Sigmoid colon (tissue), 7 donors: ENCODE measurements around the gene STK17A. TPM values are rescaled to one million over a fixed set of nuclear protein-coding genes. Genes with fewer than 3 reads are reported as not detected.

ENCODE experiments used
- DNase-seq: peaks from one replicate; pipeline ENCODE4 v3.0.0-alpha.2; 2019
- H3K27ac ChIP-seq, 4 donors: fragments of 200-600 bp; sonication (generic); one replicate each; pipeline ENCODE4 v1.5.1; 2016 to 2019; ENCODE audit warnings: mild to moderate bottlenecking in 1 of 4
- H3K27me3 ChIP-seq, 3 donors: fragments of 200-600 bp; sonication (generic); one replicate each; pipeline ENCODE4 v1.5.1; 2019; ENCODE audit warnings: mild to moderate bottlenecking in 1 of 3
- H3K36me3 ChIP-seq, 4 donors: fragments of 200-600 bp; sonication (generic); one replicate each; pipeline ENCODE4 v1.5.1; 2016 to 2019
- H3K4me1 ChIP-seq, 4 donors: fragments of 200-600 bp; sonication (generic); one replicate each; pipeline ENCODE4 v1.5.1; 2017 to 2019
- H3K4me3 ChIP-seq, 4 donors: fragments of 200-600 bp; sonication (generic); one replicate each; pipeline ENCODE4 v1.5.1; 2017 to 2019; ENCODE audit warnings: mild to moderate bottlenecking in 2 of 4, moderate library complexity in 1 of 4
- H3K9me3 ChIP-seq, 4 donors: fragments of 200-600 bp in 3 of 4; sonication (generic) in 3 of 4; one replicate each; pipeline versions ENCODE4 v1.5.1 to v1.6.1; 2013 to 2019
- CTCF ChIP-seq, 4 experiments: fragments of 450-650 bp in 3 of 4; fragments of 200-600 bp in 1 of 4; IDR thresholded peaks; one replicate each; pipeline ENCODE4 v1.5.1; 2016 to 2019; ENCODE audit warnings: antibody characterized with exemption in 4 of 4, mild to moderate bottlenecking in 3 of 4, moderate library complexity in 2 of 4
- EP300 ChIP-seq, 4 donors: sonication (generic); formaldehyde crosslinking; IDR thresholded peaks; one replicate each; pipeline ENCODE4 v1.6.1; 2017; ENCODE audit warnings: antibody characterized with exemption in 4 of 4
- POLR2A ChIP-seq, 2 donors: fragments of 450-650 bp; IDR thresholded peaks; one replicate each; pipeline ENCODE4 v1.6.1; 2016; ENCODE audit warnings: antibody characterized with exemption in 2 of 2, mild to moderate bottlenecking in 2 of 2, moderate library complexity in 2 of 2
- POLR2AphosphoS5 ChIP-seq, 4 donors: sonication (generic); formaldehyde crosslinking; IDR thresholded peaks; one replicate each; pipeline ENCODE4 v1.6.1; 2017; ENCODE audit warnings: antibody characterized with exemption in 4 of 4
- WGBS, 2 donors: extraction: QIAGEN DNeasy Blood & Tissue Kit; methylation state at CpG; one replicate each; pipeline ENCODE4 v1.1.7; 2013; 5-methylcytosine and 5-hydroxymethylcytosine counted together
- intact Hi-C: fragments of 100-400 bp; cut with DNase I; formaldehyde crosslinking; loops from one replicate; pipeline ENCODE4 v1.15.1; 2023
- polyA plus RNA-seq, 3 donors: library from polyadenylated mRNA; stranded (reverse); fragments of 200-250 nt; gene quantifications; one replicate each; pipeline ENCODE4 v1.2.3, GENCODE V29; 2013
- total RNA-seq, 4 donors: library from RNA; depleted of rRNA; stranded (reverse); fragments of >200 nt; gene quantifications; one replicate each; pipeline ENCODE4 v1.1.0, GENCODE V29; 2016
- donor health status: healthy with polysubstance abuse.
- donor health status: Bipolar disorder and iron deficiency.
- donor health status: healthy.

STK17A gene
- total and polyA plus RNA-seq, 7 donors = 9.3 to 29.6 (median 16.8) TPM

DNA sequence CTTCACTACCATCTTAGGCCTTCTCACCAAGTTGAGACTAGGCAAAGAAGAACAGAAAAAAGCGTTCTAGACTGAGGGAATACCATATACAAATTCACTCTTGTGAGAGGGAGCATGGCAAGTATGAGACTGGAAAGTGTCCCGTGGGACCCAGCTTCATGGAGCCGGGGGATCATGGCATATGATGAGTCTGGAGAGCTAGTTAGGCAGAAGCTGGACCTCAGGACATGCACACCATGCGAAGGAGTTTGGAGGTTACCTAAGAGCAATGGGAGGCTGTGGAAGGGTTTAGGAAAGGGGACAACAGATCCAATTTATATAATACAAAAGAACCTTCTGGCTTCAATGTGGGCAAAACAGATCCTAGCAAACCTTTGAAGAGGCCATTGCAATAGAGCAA, 34.1 kb downstream of the STK17A start:
- Histone ChIP-seq H3K9me3 (no peaks in the 10 kb centered on the region), H3K36me3 (no peaks in the 10 kb centered on the region), H3K27ac (no peak overlapping the region), H3K4me1 (peaks cover 0 to 16% (median 15%) of the 10 kb centered on the region in 4 donors), H3K27me3 (no peaks in the 10 kb centered on the region), H3K4me3 (no peak overlapping the region)
- WGBS, 2 donors = 95 to 98% methylated on average over 4 of the region's 4 CpGs
- TF ChIP-seq POLR2AphosphoS5 (IDR thresholded peaks at IDR 0.05) (no peak), EP300 (IDR thresholded peaks at IDR 0.05) (no peak), CTCF (IDR thresholded peaks at IDR 0.05) (no peak), POLR2A (IDR thresholded peaks at IDR 0.05) (no peak)
- no peak for DNase-seq
- intact Hi-C loops = no loop called here

GRCh38 chr7:43618073-43618472, 35.2 kb downstream of the STK17A start:
- intact Hi-C loops = no loop called here
- WGBS, 2 donors = 74 to 80% methylated on average over 4 of the region's 4 CpGs
- Histone ChIP-seq H3K4me1 (peaks cover 0 to 6% (median 5%) of the 10 kb centered on the region in 4 donors), H3K9me3 (no peaks in the 10 kb centered on the region), H3K36me3 (no peaks in the 10 kb centered on the region), H3K27ac (no peak overlapping the region), H3K27me3 (no peaks in the 10 kb centered on the region), H3K4me3 (no peak overlapping the region)
- TF ChIP-seq CTCF (IDR thresholded peaks at IDR 0.05) = no peak
- no peak for TF ChIP-seq POLR2AphosphoS5 (IDR thresholded peaks at IDR 0.05)
- TF ChIP-seq POLR2A (IDR thresholded peaks at IDR 0.05) = no peak
- TF ChIP-seq EP300 (IDR thresholded peaks at IDR 0.05) = no peak
- no peak for DNase-seq

- no peaks in the 10 kb centered on the region for H3K9me3 ChIP-seq
- no peaks in the 10 kb centered on the region for H3K27me3 ChIP-seq
- H3K36me3 ChIP-seq = no peaks in the 10 kb centered on the region
- 87 to 90% methylated on average over 4 of the region's 4 CpGs for WGBS, 2 donors
- no peak overlapping the region for H3K27ac ChIP-seq
- H3K4me3 ChIP-seq = no peak overlapping the region
- no peaks in the 10 kb centered on the region for H3K4me1 ChIP-seq
- no peak for DNase-seq
- TF ChIP-seq EP300 (IDR thresholded peaks at IDR 0.05) (no peak), POLR2A (IDR thresholded peaks at IDR 0.05) (no peak), CTCF (IDR thresholded peaks at IDR 0.05) (no peak), POLR2AphosphoS5 (IDR thresholded peaks at IDR 0.05) (no peak)
- intact Hi-C loops = no loop called here
Measured at GRCh38 chr7:43619213-43620012, 36.5 kb downstream of the STK17A start.

DNA sequence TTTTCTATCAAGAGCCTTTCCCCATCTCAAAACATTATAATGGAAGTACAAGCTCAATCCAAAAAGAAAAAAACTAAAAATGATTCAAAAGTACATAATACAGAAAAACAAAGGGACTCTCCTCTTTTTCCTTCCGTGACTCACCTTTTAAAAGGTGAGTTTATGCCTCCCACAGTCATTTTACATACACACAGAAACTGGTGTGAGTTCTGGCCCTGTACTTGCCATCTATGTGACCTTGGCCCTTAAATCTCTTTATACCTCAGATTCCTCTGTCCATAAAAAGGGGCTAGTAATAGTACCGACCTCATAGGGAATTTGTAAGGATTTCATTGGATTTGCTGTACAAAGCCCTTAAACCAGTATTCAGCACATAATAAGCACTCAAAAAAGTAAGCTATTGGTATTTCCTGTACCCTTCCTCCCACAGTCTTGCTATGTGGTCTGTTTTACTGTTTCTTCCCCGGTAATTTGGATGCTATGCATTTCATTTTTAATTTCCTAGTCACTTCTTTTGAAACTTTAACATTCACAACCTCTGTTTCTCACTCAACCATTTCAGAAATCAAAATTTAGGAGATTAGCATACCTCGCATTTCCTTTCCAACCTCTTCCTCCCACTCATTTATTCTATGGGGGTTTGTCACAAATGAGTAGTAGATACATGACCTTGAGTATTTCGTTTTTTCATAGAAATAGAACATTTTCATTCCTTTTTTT, 39.0 kb downstream of the STK17A start:
- Histone ChIP-seq H3K4me3 (no peak overlapping the region), H3K36me3 (peaks cover 0 to 14% (median 0%) of the 10 kb centered on the region in 4 donors), H3K9me3 (no peaks in the 10 kb centered on the region), H3K27me3 (no peaks in the 10 kb centered on the region), H3K27ac (no peak overlapping the region), H3K4me1 (no peaks in the 10 kb centered on the region)
- WGBS, 2 donors = 64 to 86% methylated on average over 5 of the region's 5 CpGs
- intact Hi-C loops = no loop called here
- TF ChIP-seq EP300 (IDR thresholded peaks at IDR 0.05) = no peak
- TF ChIP-seq POLR2A (IDR thresholded peaks at IDR 0.05) = no peak
- no peak for TF ChIP-seq CTCF (IDR thresholded peaks at IDR 0.05)
- no peak for TF ChIP-seq POLR2AphosphoS5 (IDR thresholded peaks at IDR 0.05)
- DNase-seq = no peak
